ENCODE data around the gene FIGN. TPM values are rescaled to one million over a fixed set of nuclear protein-coding genes. Genes with fewer than 3 reads are reported as not detected.

FIGN gene
- total and polyA plus RNA-seq, 2 of the 4 experiments (the other 2 are of a cell fraction), result 0.77 to 0.90 TPM

GRCh38 chr2:163737563-163737962 lies 1.8 kb upstream of the FIGN start:
- H3K4me2 ChIP-seq (ENCODE audit: low read depth, low read length), result no peak overlapping the region
- no peak overlapping the region for H4K91ac ChIP-seq (ENCODE audit: insufficient read depth, low read depth, low read length)
- ChIA-PET CTCF (interaction anchor here (0.5 to 0.6 kb wide), 2 partner anchors 555 to 727 kb away, joined by 3 to 10 read pairs; no protein-coding TSS in a partner anchor), POLR2A (ENCODE audit: unreplicated experiment) (no interaction called here)
- no peak overlapping the region for H2AFZ ChIP-seq (replicated peaks; ENCODE audit: low read length, poor library complexity)
- no peak overlapping the region for H2BK15ac ChIP-seq (ENCODE audit: low read depth, low read length)
- no peak overlapping the region for H2BK20ac ChIP-seq (ENCODE audit: low read depth, low read length)
- WGBS, 2 experiments (ENCODE audit: extremely low coverage in 2 of 2, insufficient read length in 1 of 2), result no CpG with 5 or more reads among the region's 2 CpGs
- H3K14ac ChIP-seq (replicated peaks; ENCODE audit: low read depth, low read length), result no peak overlapping the region
- no peak overlapping the region for H2BK5ac ChIP-seq (ENCODE audit: low read depth, low read length, poor library complexity, severe bottlenecking)
- no peaks in the 10 kb centered on the region for H3K9me3 ChIP-seq (ENCODE audit: control insufficient read depth, insufficient read depth, low read length)
- H3K4ac ChIP-seq (ENCODE audit: low read depth, low read length), result no peak overlapping the region
- no TSS peak for BruUV-seq (replicated peaks)
- ATAC-seq (ENCODE audit: low read depth), result no peak
- H3K18ac ChIP-seq (ENCODE audit: low read depth, low read length), result no peak overlapping the region
- H4K20me1 ChIP-seq (ENCODE audit: insufficient read depth, low read length), result no peaks in the 10 kb centered on the region
- no peak overlapping the region for H3K56ac ChIP-seq (ENCODE audit: extremely low read depth, insufficient read depth, low read length)
- no peaks in the 10 kb centered on the region for H3K36me3 ChIP-seq (ENCODE audit: control insufficient read depth, insufficient read depth, low read length)
- no peak overlapping the region for H3K9ac ChIP-seq (ENCODE audit: low read depth, low read length)
- H2AK5ac ChIP-seq (ENCODE audit: low read depth, low read length), result no peak overlapping the region
- DNase-seq, result no peak
- no peak overlapping the region for H4K5ac ChIP-seq (ENCODE audit: low read depth, low read length)
- TF ChIP-seq USF2 (IDR thresholded peaks at IDR 0.05; ENCODE audit: low read depth, low read length) (no peak), MXI1 (IDR thresholded peaks at IDR 0.05; ENCODE audit: borderline replicate concordance, low read depth, low read length) (no peak), RFX5 (IDR thresholded peaks at IDR 0.05; ENCODE audit: low read depth, low read length) (no peak), FOS (IDR thresholded peaks at IDR 0.05; ENCODE audit: low read depth, low read length) (no peak), SMC3 (IDR thresholded peaks at IDR 0.05; ENCODE audit: low read depth, low read length) (no peak), MAFK (IDR thresholded peaks at IDR 0.05; ENCODE audit: low read depth, low read length) (no peak), MAZ (IDR thresholded peaks at IDR 0.05; ENCODE audit: borderline replicate concordance, low read depth, low read length) (no peak), BHLHE40 (IDR thresholded peaks at IDR 0.05; ENCODE audit: low read depth, low read length) (no peak), ELK1 (IDR thresholded peaks at IDR 0.05; ENCODE audit: borderline replicate concordance, low read depth, low read length) (no peak), POLR2A (IDR thresholded peaks at IDR 0.05; ENCODE audit: low read depth, low read length) (no peak), CEBPB (IDR thresholded peaks at IDR 0.05; ENCODE audit: low read depth, low read length) (no peak)
- peaks cover 3% of the 10 kb centered on the region for H3K27me3 ChIP-seq (ENCODE audit: control insufficient read depth, insufficient read depth, low read length)
- H3K9me1 ChIP-seq (ENCODE audit: insufficient read depth, low read length), result no peaks in the 10 kb centered on the region
- no peak overlapping the region for H3K23ac ChIP-seq (ENCODE audit: low read depth, low read length)
- H2AK9ac ChIP-seq (replicated peaks; ENCODE audit: low read depth, low read length, poor library complexity), result no peak overlapping the region
- intact Hi-C loops (cut with micrococcal nuclease) (loop anchor here (5.0 to 10.0 kb wide), 4 partner anchors 130 to 583 kb away; no protein-coding TSS in a partner anchor), dilution Hi-C loops (cut with HindIII; ENCODE audit: low sequenced_read_pairs, unreplicated experiment) (no loop called here), in situ Hi-C loops (cut with MboI; ENCODE audit: low sequenced_read_pairs) (no loop called here)
- no peak overlapping the region for H3K4me3 ChIP-seq (ENCODE audit: insufficient read depth, low read depth, low read length)
- H4K8ac ChIP-seq (ENCODE audit: low read depth in 2 of 2, low read length in 2 of 2), result no peak overlapping the region
- peaks cover 3 to 10% of the 10 kb centered on the region in 2 experiments; a peak in 2 of 4 replicates for H3K79me1 ChIP-seq (ENCODE audit: low read depth in 1 of 2, low read length in 2 of 2)
- no peaks in the 10 kb centered on the region; the same call in none of the 2 replicates for H3K4me1 ChIP-seq (ENCODE audit: control insufficient read depth, insufficient read depth, low read length)
- no peak overlapping the region for H2BK120ac ChIP-seq (ENCODE audit: low read depth, low read length)
- H3K27ac ChIP-seq (ENCODE audit: insufficient read depth, low read length), result no peak overlapping the region

All from IMR-90 (cell line).